Right cardiac atrium (tissue), 5 donors: ENCODE data around the gene FEM1B. TPM values are rescaled to one million over a fixed set of nuclear protein-coding genes. Genes with fewer than 3 reads are reported as not detected.

ENCODE experiments used
- ATAC-seq, 2 donors: fragments of 200-7000 bp; cut with Tn5 transposase; one replicate each; pipeline versions ENCODE4 v1.8.0 to v1.9.1; 2020; ENCODE audit warnings: moderate library complexity in 2 of 2, mild to moderate bottlenecking in 1 of 2
- DNase-seq, 3 donors: peaks; one replicate each; pipeline ENCODE4 v3.0.0-alpha.2; 2020
- H3K27ac ChIP-seq: one replicate; pipeline ENCODE4 v1.5.1; 2013; ENCODE audit warnings: mild to moderate bottlenecking, low read length, control low read depth, moderate library complexity
- H3K27me3 ChIP-seq: one replicate; pipeline ENCODE4 v1.6.1; 2013; ENCODE audit not compliant: control insufficient read depth, insufficient read depth
- H3K4me1 ChIP-seq: one replicate; pipeline ENCODE4 v1.6.1; 2013; ENCODE audit warnings: low read length; ENCODE audit not compliant: control insufficient read depth, insufficient read depth
- H3K4me3 ChIP-seq: one replicate; pipeline ENCODE4 v1.5.1; 2013; ENCODE audit warnings: low read length, control low read depth
- H3K9me3 ChIP-seq: one replicate; pipeline ENCODE4 v1.6.1; 2013; ENCODE audit warnings: low read length; ENCODE audit not compliant: control insufficient read depth
- WGBS: extraction: QIAGEN DNeasy Blood & Tissue Kit; methylation state at CpG from one replicate; pipeline ENCODE4 v1.1.7; 2013; 5-methylcytosine and 5-hydroxymethylcytosine counted together
- intact Hi-C, 4 donors: fragments of 100-400 bp; cut with DNase I; formaldehyde crosslinking; loops; one replicate each; pipeline versions ENCODE4 v1.11.0 to v1.14.0; 2022 to 2023
- polyA plus RNA-seq: library from polyadenylated mRNA; stranded (reverse); fragments of 200-250 nt; gene quantifications from one replicate; pipeline ENCODE4 v1.2.3, GENCODE V29; 2013
- total RNA-seq, 4 donors: library from RNA; stranded (reverse); fragmentation: NEBNext Ultra II Directional; extraction: Animal tissue kit (Norgen Biotek cat#: 25700); gene quantifications; one replicate each; pipeline ENCODE4 v1.2.1, GENCODE V29; 2021
- donor health status: healthy with polysubstance abuse.
- donor health status: DM: no; HTN: yes; CAD: no.
- donor health status: DM: no; HTN: no; CAD: no.
- donor health status: DM: no; HTN: yes; CAD: no; lungs with severe emphysema.
- donor health status: DM: yes; HTN: yes; CAD: no.

FEM1B gene
- total and polyA plus RNA-seq, 5 donors: 13.8 to 86.9 (median 56.9) TPM

GRCh38 chr15:68261241-68261640 is 16.3 kb upstream of the FEM1B start:
- no peaks in the 10 kb centered on the region for H3K27me3 ChIP-seq
- H3K27ac ChIP-seq: no peak overlapping the region
- no peaks in the 10 kb centered on the region for H3K9me3 ChIP-seq
- intact Hi-C loops: no loop called here
- H3K4me3 ChIP-seq: no peak overlapping the region
- H3K4me1 ChIP-seq: peaks cover 3% of the 10 kb centered on the region
- DNase-seq (no peak), ATAC-seq (no peak)
- WGBS: 89% methylated on average over 3 of the region's 3 CpGs

- Histone ChIP-seq H3K27me3 (no peaks in the 10 kb centered on the region), H3K4me1 (peaks cover 3% of the 10 kb centered on the region), H3K27ac (no peak overlapping the region), H3K4me3 (no peak overlapping the region), H3K9me3 (no peaks in the 10 kb centered on the region)
- 96% methylated on average over 3 of the region's 3 CpGs for WGBS
- intact Hi-C loops: no loop called here
- ATAC-seq (no peak), DNase-seq (no peak)
Measured at GRCh38 chr15:68261980-68262379, 15.6 kb upstream of the FEM1B start.

GRCh38 chr15:68262514-68263356 is 14.8 kb upstream of the FEM1B start:
- Histone ChIP-seq H3K27me3 (no peaks in the 10 kb centered on the region), H3K27ac (no peak overlapping the region), H3K9me3 (no peaks in the 10 kb centered on the region), H3K4me1 (peaks cover 3% of the 10 kb centered on the region), H3K4me3 (no peak overlapping the region)
- no peak for ATAC-seq
- 63% methylated on average over 5 of the region's 5 CpGs for WGBS
- no peak for DNase-seq
- intact Hi-C loops: no loop called here

GRCh38 chr15:68264282-68264681 is 13.3 kb upstream of the FEM1B start:
- WGBS: 50% methylated on average over 2 of the region's 2 CpGs
- Histone ChIP-seq H3K4me1 (no peaks in the 10 kb centered on the region), H3K27ac (no peak overlapping the region)

GRCh38 chr15:68265081-68265480 is 12.5 kb upstream of the FEM1B start:
- H3K4me3 ChIP-seq: no peak overlapping the region
- no peak overlapping the region for H3K27ac ChIP-seq
- no peaks in the 10 kb centered on the region for H3K4me1 ChIP-seq
- DNase-seq: no peak
- ATAC-seq: no peak
- intact Hi-C loops: no loop called here
- H3K9me3 ChIP-seq: no peaks in the 10 kb centered on the region
- WGBS: 79% methylated on average over 4 of the region's 4 CpGs
- no peaks in the 10 kb centered on the region for H3K27me3 ChIP-seq

More at GRCh38 chr15:68264282-68264681, 13.3 kb upstream of the FEM1B start:
- ATAC-seq (no peak), DNase-seq (no peak)
- Histone ChIP-seq H3K4me3 (no peak overlapping the region), H3K9me3 (no peaks in the 10 kb centered on the region), H3K27me3 (no peaks in the 10 kb centered on the region)
- intact Hi-C loops: no loop called here

GRCh38 chr15:68265674-68266073 is 11.9 kb upstream of the FEM1B start:
- Histone ChIP-seq H3K4me1 (no peaks in the 10 kb centered on the region), H3K4me3 (no peak overlapping the region), H3K27me3 (no peaks in the 10 kb centered on the region), H3K27ac (no peak overlapping the region), H3K9me3 (no peaks in the 10 kb centered on the region)
- intact Hi-C loops: no loop called here
- DNase-seq (no peak), ATAC-seq (no peak)
- WGBS: 88% methylated on average over 3 of the region's 3 CpGs

- Histone ChIP-seq H3K4me3 (no peak overlapping the region), H3K27me3 (no peaks in the 10 kb centered on the region), H3K9me3 (no peaks in the 10 kb centered on the region), H3K27ac (no peak overlapping the region), H3K4me1 (peaks cover 7% of the 10 kb centered on the region)
- ATAC-seq: no peak
- WGBS: 43% methylated on average over 3 of the region's 3 CpGs
- intact Hi-C loops: no loop called here
- no peak for DNase-seq
Measured at GRCh38 chr15:68268405-68268804, 9.1 kb upstream of the FEM1B start.

- H3K27me3 ChIP-seq: no peaks in the 10 kb centered on the region
- H3K4me1 ChIP-seq: peaks cover 10% of the 10 kb centered on the region
- H3K27ac ChIP-seq: peak overlapping the region; percentile 75
- H3K9me3 ChIP-seq: no peaks in the 10 kb centered on the region
- WGBS: 46% methylated on average over 11 of the region's 11 CpGs
- intact Hi-C loops: no loop called here
- ATAC-seq (peak; percentile 38 to 47), DNase-seq (peak in 2 of 3 donors; percentile 53 to 55)
- no peak overlapping the region for H3K4me3 ChIP-seq
Measured at GRCh38 chr15:68271854-68272471, 5.6 kb upstream of the FEM1B start.

- ATAC-seq: peak in 1 of 2 donors; percentile 34
- Histone ChIP-seq H3K4me1 (peaks cover 10% of the 10 kb centered on the region), H3K27ac (peak overlapping the region; percentile 81), H3K9me3 (no peaks in the 10 kb centered on the region), H3K27me3 (no peaks in the 10 kb centered on the region), H3K4me3 (no peak overlapping the region)
- 50% methylated on average over 1 of the region's 1 CpG for WGBS
- intact Hi-C loops: no loop called here
- DNase-seq: no peak
Measured at GRCh38 chr15:68272721-68273271, 4.7 kb upstream of the FEM1B start.

GRCh38 chr15:68274201-68274848 is 3.2 kb upstream of the FEM1B start:
- intact Hi-C loops: no loop called here
- Histone ChIP-seq H3K4me3 (no peak overlapping the region), H3K27ac (no peak overlapping the region), H3K9me3 (no peaks in the 10 kb centered on the region), H3K27me3 (no peaks in the 10 kb centered on the region), H3K4me1 (peaks cover 10% of the 10 kb centered on the region)
- DNase-seq (no peak), ATAC-seq (no peak)
- 71% methylated on average over 5 of the region's 5 CpGs for WGBS
